H9 (cell line): ENCODE results near the gene DOK6. TPM values are rescaled to one million over a fixed set of nuclear protein-coding genes. Genes with fewer than 3 reads are reported as not detected.

Experiments used
- DNase-seq: peaks from one replicate; pipeline ENCODE4 v3.0.0-alpha.2; 2017
- H2AFZ ChIP-seq: one replicate; pipeline ENCODE4 v1.6.1; 2013; ENCODE audit warnings: mild to moderate bottlenecking, low read length, control low read depth, moderate library complexity
- H2AK5ac ChIP-seq: 2 replicates; pipeline ENCODE4 v1.6.1; 2013; ENCODE audit warnings: low read length, control low read depth, mixed read lengths; ENCODE audit not compliant: insufficient read length
- H2BK120ac ChIP-seq: one replicate; pipeline ENCODE4 v1.6.1; 2013; ENCODE audit warnings: low read depth, mild to moderate bottlenecking, low read length, control low read depth, inconsistent platforms; ENCODE audit not compliant: poor library complexity, severe bottlenecking
- H2BK12ac ChIP-seq: 2 replicates; pipeline ENCODE4 v1.6.1; 2013; ENCODE audit warnings: low read length, control low read depth, mixed read lengths, low read depth; ENCODE audit not compliant: insufficient read length
- H2BK15ac ChIP-seq: 2 replicates; pipeline ENCODE4 v1.6.1; 2013; ENCODE audit warnings: low read depth, low read length, control low read depth
- H2BK20ac ChIP-seq: one replicate; pipeline ENCODE4 v1.6.1; 2013; ENCODE audit warnings: low read depth, mild to moderate bottlenecking, low read length, control low read depth, inconsistent platforms; ENCODE audit not compliant: poor library complexity, severe bottlenecking
- H2BK5ac ChIP-seq: 2 replicates; pipeline ENCODE4 v1.6.1; 2013; ENCODE audit warnings: low read length, control low read depth, mixed read lengths; ENCODE audit not compliant: insufficient read length
- H3K14ac ChIP-seq: 2 replicates; pipeline ENCODE4 v1.6.1; 2013; ENCODE audit warnings: low read length, control low read depth; ENCODE audit not compliant: insufficient read depth
- H3K18ac ChIP-seq: 2 replicates; pipeline ENCODE4 v1.6.1; 2013; ENCODE audit warnings: low read depth, mild to moderate bottlenecking, mixed read lengths, low read length, control low read depth; ENCODE audit not compliant: insufficient read length
- H3K23ac ChIP-seq: 2 replicates; pipeline ENCODE4 v1.6.1; 2013; ENCODE audit warnings: low read length, control low read depth, mixed read lengths, low read depth; ENCODE audit not compliant: insufficient read length
- H3K23me2 ChIP-seq: 2 replicates; pipeline ENCODE4 v1.6.1; 2013; ENCODE audit warnings: low read depth, mild to moderate bottlenecking, mixed read lengths, low read length, control low read depth; ENCODE audit not compliant: insufficient read length, poor library complexity, severe bottlenecking
- H3K27ac ChIP-seq: 2 replicates; pipeline ENCODE4 v1.5.1; 2013; ENCODE audit warnings: low read length, control low read depth, mixed read lengths, low read depth; ENCODE audit not compliant: insufficient read length
- H3K27me3 ChIP-seq: 2 replicates; pipeline ENCODE4 v1.6.1; 2013; ENCODE audit warnings: low read length, control low read depth, inconsistent platforms; ENCODE audit not compliant: insufficient read depth
- H3K4ac ChIP-seq: 2 replicates; pipeline ENCODE4 v1.6.1; 2013; ENCODE audit warnings: low read depth, mild to moderate bottlenecking, control low read depth, inconsistent platforms, low read length, moderate library complexity
- H3K4me1 ChIP-seq: 2 replicates; pipeline ENCODE4 v1.6.1; 2013; ENCODE audit warnings: low read length, control low read depth, inconsistent platforms; ENCODE audit not compliant: insufficient read depth
- H3K4me2 ChIP-seq: 2 replicates; pipeline ENCODE4 v1.6.1; 2013; ENCODE audit warnings: low read length, control low read depth, mixed read lengths; ENCODE audit not compliant: insufficient read length, insufficient read depth
- H3K56ac ChIP-seq: 2 replicates; pipeline ENCODE4 v1.6.1; 2013; ENCODE audit warnings: low read depth, mild to moderate bottlenecking, mixed read lengths, low read length, control low read depth; ENCODE audit not compliant: insufficient read length
- H3K79me1 ChIP-seq: 2 replicates; pipeline ENCODE4 v1.6.1; 2013; ENCODE audit warnings: low read depth, mild to moderate bottlenecking, moderate library complexity, low read length, control low read depth, inconsistent platforms; ENCODE audit not compliant: insufficient read depth, poor library complexity, severe bottlenecking
- H3K79me2 ChIP-seq: 2 replicates; pipeline ENCODE4 v1.6.1; 2013; ENCODE audit warnings: low read length, control low read depth, inconsistent platforms; ENCODE audit not compliant: insufficient read depth
- H3K9ac ChIP-seq: 2 replicates; pipeline ENCODE4 v1.6.1; 2013; ENCODE audit warnings: low read length, control low read depth, mixed read lengths; ENCODE audit not compliant: insufficient read length; ENCODE audit errors: extremely low read depth
- H3K9me3 ChIP-seq: one replicate; pipeline ENCODE4 v1.6.1; 2013; ENCODE audit warnings: low read depth, low read length, inconsistent platforms; ENCODE audit not compliant: control insufficient read depth
- H3T11ph ChIP-seq: one replicate; pipeline ENCODE4 v1.6.1; 2013; ENCODE audit warnings: mild to moderate bottlenecking, low read length, control low read depth, inconsistent platforms
- H4K20me1 ChIP-seq: one replicate; pipeline ENCODE4 v1.6.1; 2013; ENCODE audit not compliant: control insufficient read depth, insufficient read length, insufficient read depth
- H4K5ac ChIP-seq: 2 replicates; pipeline ENCODE4 v1.6.1; 2013; ENCODE audit warnings: low read depth, mild to moderate bottlenecking, mixed read lengths, low read length, control low read depth; ENCODE audit not compliant: insufficient read length
- H4K8ac ChIP-seq: replicated peaks from 2 replicates; pipeline ENCODE4 v1.6.1; 2013; ENCODE audit warnings: low read length, control low read depth, mixed read lengths, low read depth; ENCODE audit not compliant: insufficient read length
- H4K91ac ChIP-seq: 2 replicates; pipeline ENCODE4 v1.6.1; 2013; ENCODE audit warnings: low read depth, mild to moderate bottlenecking, moderate library complexity, mixed read lengths, low read length, control low read depth; ENCODE audit not compliant: insufficient read length
- H3K27ac Mint-ChIP-seq, 3 experiments: 2 replicates in 2 of 3; 3 replicates in 1 of 3; pipeline ENCODE4 v1.8.0; 2020 to 2021; ENCODE audit warnings: mixed read lengths in 3 of 3, mild to moderate bottlenecking in 1 of 3, moderate library complexity in 1 of 3
- H3K27me3 Mint-ChIP-seq: 2 replicates; pipeline ENCODE4 v1.8.0; 2021; ENCODE audit warnings: low read depth, mild to moderate bottlenecking, moderate library complexity, mixed read lengths
- H3K36me3 Mint-ChIP-seq, 3 experiments: 2 replicates in 2 of 3; 3 replicates in 1 of 3; pipeline ENCODE4 v1.8.0; 2020 to 2021; ENCODE audit warnings: low read depth in 3 of 3, mixed read lengths in 3 of 3; ENCODE audit not compliant: insufficient read depth in 1 of 3
- H3K4me1 Mint-ChIP-seq, 2 experiments: 2 replicates each; pipeline ENCODE4 v1.8.0; 2020; ENCODE audit warnings: mixed read lengths in 2 of 2
- H3K4me3 Mint-ChIP-seq, 2 experiments: 2 replicates in 1 of 2; 3 replicates in 1 of 2; pipeline ENCODE4 v1.8.0; 2020 to 2021; ENCODE audit warnings: mild to moderate bottlenecking in 2 of 2, mixed read lengths in 2 of 2, moderate library complexity in 1 of 2
- H3K9me3 Mint-ChIP-seq, 2 experiments: 2 replicates in 1 of 2; 3 replicates in 1 of 2; pipeline ENCODE4 v1.8.0; 2020; ENCODE audit warnings: mild to moderate bottlenecking in 2 of 2, mixed read lengths in 2 of 2, moderate library complexity in 1 of 2
- CTCF ChIP-seq: fragments of 200-600 bp; sonication (generic); conservative IDR thresholded peaks from 3 replicates; pipeline ENCODE4 v1.8.0; 2021; ENCODE audit warnings: antibody characterized with exemption, mild to moderate bottlenecking
- WGBS: extraction: QIAGEN DNeasy Blood & Tissue Kit; methylation state at CpG from one replicate; pipeline ENCODE4 v1.1.7; 2013; ENCODE audit warnings: missing lambda C conversion rate, low lambda C conversion rate, mixed read lengths; ENCODE audit not compliant: insufficient read length; ENCODE audit errors: extremely low coverage; 5-methylcytosine and 5-hydroxymethylcytosine counted together
- total RNA-seq: library from RNA; stranded (reverse); gene quantifications from 2 replicates; pipeline ENCODE4 v1.2.1, GENCODE V29; 2021

Gene DOK6
- total RNA-seq, 1 experiment from 2014 or later = 0.20 TPM

- H3K14ac ChIP-seq = no peak overlapping the region
- Mint-ChIP-seq H3K4me3 (no peak overlapping the region), H3K27ac (no peak overlapping the region), H3K36me3 (no peaks in the 10 kb centered on the region), H3K27me3 (no peaks in the 10 kb centered on the region), H3K9me3 (no peaks in the 10 kb centered on the region; a peak in 1 of 5 replicates), H3K4me1 (peaks cover 6 to 9% of the 10 kb centered on the region in 2 experiments)
- H3K79me1 ChIP-seq = no peaks in the 10 kb centered on the region
- H3K56ac ChIP-seq = no peak overlapping the region
- no peak for DNase-seq
- no peak overlapping the region for H3K23ac ChIP-seq
- no peak overlapping the region for H2AFZ ChIP-seq
- H2BK5ac ChIP-seq = no peak overlapping the region
- no peak overlapping the region for H2BK12ac ChIP-seq
- no peaks in the 10 kb centered on the region for H3K9me3 ChIP-seq
- no peak overlapping the region for H3K4ac ChIP-seq
- no peak overlapping the region for H3K9ac ChIP-seq
- H4K20me1 ChIP-seq = no peaks in the 10 kb centered on the region
- H2BK15ac ChIP-seq = no peak overlapping the region
- H3K18ac ChIP-seq = no peak overlapping the region
- H4K8ac ChIP-seq = no peak overlapping the region
- H2AK5ac ChIP-seq = no peak overlapping the region
- no peaks in the 10 kb centered on the region for H3K79me2 ChIP-seq
- no peak overlapping the region for H4K91ac ChIP-seq
- no peak overlapping the region for H3K27ac ChIP-seq
- no peaks in the 10 kb centered on the region for H3K27me3 ChIP-seq
- no peak overlapping the region for H2BK20ac ChIP-seq
- no peak for TF ChIP-seq CTCF
- no peaks in the 10 kb centered on the region for H3K4me1 ChIP-seq
- H4K5ac ChIP-seq = no peak overlapping the region
- H3K23me2 ChIP-seq = no peaks in the 10 kb centered on the region
- H2BK120ac ChIP-seq = no peak overlapping the region
- no CpG with 5 or more reads among the region's 3 CpGs for WGBS
- H3T11ph ChIP-seq = no peak overlapping the region
- no peak overlapping the region for H3K4me2 ChIP-seq
Measured at GRCh38 chr18:69538849-69539248, 138.2 kb downstream of the DOK6 start.
